Activated T-cell treated with anti-CD3 and anti-CD28 coated beads for 1 hour (primary cell): ENCODE data around the gene MFAP3.

Source experiments
- DNase-seq: peaks from one replicate; pipeline ENCODE4 v3.0.0-alpha.2; 2020; ENCODE audit warnings: low read depth

The MFAP3 gene

DNA sequence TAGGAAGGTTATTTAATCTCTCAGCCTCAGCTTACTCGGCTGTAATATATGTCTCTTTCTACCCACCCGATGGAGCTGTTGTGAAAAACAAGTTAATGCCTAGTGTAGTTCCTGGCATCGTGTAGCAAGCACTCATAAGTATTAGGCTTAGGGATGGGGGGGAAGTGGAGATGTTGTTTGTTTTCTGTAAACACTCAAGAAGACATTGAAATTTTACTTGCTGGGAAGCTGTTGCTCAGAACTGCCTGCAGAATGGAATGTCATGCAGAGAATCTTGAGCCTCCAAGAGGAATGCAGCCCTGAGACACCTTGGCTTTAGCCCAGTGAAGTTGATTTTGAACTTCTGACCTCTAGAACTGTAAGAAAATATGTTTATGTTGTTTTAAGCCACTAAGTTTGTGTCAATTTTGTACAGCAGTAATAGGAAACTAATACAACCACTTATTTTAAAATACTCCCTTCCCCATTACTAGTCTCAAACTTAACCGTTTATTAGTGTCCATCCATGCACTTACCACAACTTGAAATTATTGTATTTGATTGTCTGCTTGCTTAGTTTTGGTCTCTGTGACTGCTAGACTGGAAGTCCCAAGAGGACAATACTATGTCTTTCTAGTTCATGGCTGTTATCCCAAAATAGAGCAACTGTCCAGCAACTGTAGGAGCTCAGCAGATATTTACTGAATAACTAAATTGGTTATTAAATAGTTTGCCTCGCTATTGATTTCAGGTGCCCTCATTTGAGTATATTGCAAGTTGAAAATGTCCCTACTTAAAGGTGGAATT is 53.8 kb downstream of the MFAP3 start:
- DNase-seq, result no peak

- DNase-seq, result no peak
Observed at GRCh38 chr5:154093142-154093532, 54.4 kb downstream of the MFAP3 start.

DNA sequence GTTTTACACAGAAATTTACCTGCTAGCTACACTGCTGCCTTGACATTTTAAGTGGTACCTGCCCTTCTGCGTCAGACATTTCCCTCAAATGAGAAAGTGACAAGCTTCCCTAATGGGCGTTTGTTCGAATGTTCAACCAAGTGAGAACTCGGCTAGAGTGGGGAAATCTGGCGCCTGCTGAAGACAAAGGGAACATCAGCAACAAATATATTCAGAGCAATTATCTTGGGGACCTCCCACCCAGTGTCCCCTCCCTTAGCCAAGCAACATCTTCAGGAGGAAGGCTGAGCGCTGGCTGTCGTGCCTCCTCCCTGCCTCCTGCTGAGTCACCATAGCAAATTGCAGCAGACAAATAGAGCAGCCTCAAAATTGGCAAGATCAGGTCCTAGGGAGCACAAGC is 57.1 kb downstream of the MFAP3 start:
- no peak for DNase-seq

GRCh38 chr5:154097031-154097430 is 58.3 kb downstream of the MFAP3 start:
- no peak for DNase-seq

DNA sequence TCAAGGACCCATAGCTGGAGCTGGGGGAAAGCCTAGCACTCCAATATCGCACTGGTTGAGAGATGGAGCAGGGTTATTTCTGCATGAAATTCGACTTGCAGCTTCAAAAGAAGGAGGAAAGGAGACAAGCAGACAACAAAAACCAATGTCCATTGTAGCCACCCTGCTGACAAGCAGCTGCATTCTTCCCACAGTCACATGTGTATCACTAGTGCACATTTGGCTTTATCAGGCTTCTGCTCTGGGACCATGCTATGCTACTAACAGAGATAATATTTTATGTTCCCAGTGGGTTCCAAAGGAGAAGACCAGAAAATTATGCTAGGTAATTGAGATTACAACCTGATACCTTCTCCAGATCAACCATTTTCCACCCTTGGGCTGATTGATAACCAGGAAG is 59.7 kb downstream of the MFAP3 start:
- no peak for DNase-seq

- no peak for DNase-seq
Observed at GRCh38 chr5:154101184-154101583, 62.4 kb downstream of the MFAP3 start.

DNA sequence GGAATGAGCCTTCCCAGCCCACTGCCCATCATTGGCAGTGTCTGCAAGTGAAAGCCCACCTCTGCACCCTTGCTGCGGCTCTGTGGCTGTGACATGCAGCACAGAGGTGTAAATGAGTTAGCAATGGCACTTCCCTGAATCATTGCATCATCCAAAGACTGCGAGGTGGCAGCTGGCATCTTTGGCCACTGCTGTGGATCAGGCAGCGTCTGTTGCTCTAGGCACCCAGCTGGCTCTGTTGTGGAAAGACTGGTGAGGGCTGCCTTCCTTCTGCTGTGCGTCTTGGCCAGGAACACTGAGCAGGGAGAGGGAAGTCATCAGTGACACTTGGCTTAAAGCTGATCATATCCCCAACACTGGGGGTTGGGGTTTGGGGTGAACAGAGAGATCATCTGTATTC is 64.5 kb downstream of the MFAP3 start:
- no peak for DNase-seq
